ENCODE data around the gene MICAL1.

DNA sequence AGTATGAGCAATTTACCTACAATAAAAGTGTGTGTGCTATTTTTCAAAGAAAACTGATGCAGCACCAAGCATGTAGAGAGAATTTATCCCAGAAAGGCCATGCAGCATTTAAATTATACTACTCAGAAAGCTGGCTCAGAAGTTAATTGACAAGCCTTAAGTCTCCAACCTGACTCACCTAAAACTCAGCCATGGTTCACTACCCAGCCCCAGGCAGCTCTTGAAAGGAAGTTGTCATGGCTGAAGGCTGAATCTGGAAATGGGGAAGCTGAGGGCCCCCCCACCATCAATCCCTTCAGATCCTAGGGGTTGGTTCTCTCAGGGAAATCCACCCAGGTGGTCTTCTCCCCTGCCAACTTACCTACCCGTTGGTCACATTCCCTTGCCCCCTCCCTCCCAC, 34.8 kb downstream of the MICAL1 start:
- TF ChIP-seq, protein P1, sequence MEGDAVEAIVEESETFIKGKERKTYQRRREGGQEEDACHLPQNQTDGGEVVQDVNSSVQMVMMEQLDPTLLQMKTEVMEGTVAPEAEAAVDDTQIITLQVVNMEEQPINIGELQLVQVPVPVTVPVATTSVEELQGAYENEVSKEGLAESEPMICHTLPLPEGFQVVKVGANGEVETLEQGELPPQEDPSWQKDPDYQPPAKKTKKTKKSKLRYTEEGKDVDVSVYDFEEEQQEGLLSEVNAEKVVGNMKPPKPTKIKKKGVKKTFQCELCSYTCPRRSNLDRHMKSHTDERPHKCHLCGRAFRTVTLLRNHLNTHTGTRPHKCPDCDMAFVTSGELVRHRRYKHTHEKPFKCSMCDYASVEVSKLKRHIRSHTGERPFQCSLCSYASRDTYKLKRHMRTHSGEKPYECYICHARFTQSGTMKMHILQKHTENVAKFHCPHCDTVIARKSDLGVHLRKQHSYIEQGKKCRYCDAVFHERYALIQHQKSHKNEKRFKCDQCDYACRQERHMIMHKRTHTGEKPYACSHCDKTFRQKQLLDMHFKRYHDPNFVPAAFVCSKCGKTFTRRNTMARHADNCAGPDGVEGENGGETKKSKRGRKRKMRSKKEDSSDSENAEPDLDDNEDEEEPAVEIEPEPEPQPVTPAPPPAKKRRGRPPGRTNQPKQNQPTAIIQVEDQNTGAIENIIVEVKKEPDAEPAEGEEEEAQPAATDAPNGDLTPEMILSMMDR (IDR thresholded peaks at IDR 0.05; ENCODE audit: extremely low read depth in 1 of 2, insufficient read depth in 1 of 2, low read depth in 1 of 2, low read length in 2 of 2) = no peak
- no peak for TF ChIP-seq POLR2AphosphoS5 (IDR thresholded peaks at IDR 0.05; ENCODE audit: insufficient read depth, low read depth, low read length)
